Keratinocyte (primary cell): ENCODE data around the gene F12. TPM values are rescaled to one million over a fixed set of nuclear protein-coding genes. Genes with fewer than 3 reads are reported as not detected.
A peak's percentile ranks its signal among the peaks of the same experiment; 100 is the strongest.

Source experiments
- DNase-seq: peaks from one replicate; pipeline ENCODE4 v3.0.0-alpha.2; 2011; ENCODE audit warnings: low read depth, missing footprints, low spot score
- FAIRE-seq: peaks from 2 replicates; lab custom pipeline; 2011; peaks lifted over from hg19 to GRCh38; lab: Jason Lieb, UNC
- H2AFZ ChIP-seq: 2 replicates; pipeline ENCODE4 v1.6.0; 2012; ENCODE audit warnings: low read length, control low read depth, inconsistent platforms; ENCODE audit not compliant: control insufficient read depth
- H3K27ac ChIP-seq: 2 replicates; pipeline ENCODE4 v1.5.1; 2011; ENCODE audit warnings: low read length; ENCODE audit not compliant: control insufficient read depth, insufficient read depth
- H3K27me3 ChIP-seq: 3 replicates; pipeline ENCODE4 v1.6.0; 2011; ENCODE audit warnings: low read length; ENCODE audit not compliant: control insufficient read depth, insufficient read depth; ENCODE audit errors: extremely low read depth
- H3K36me3 ChIP-seq, 2 experiments: 2 replicates in 1 of 2; 3 replicates in 1 of 2; pipeline ENCODE4 v1.5.1; 2011; ENCODE audit warnings: low read length in 2 of 2, mild to moderate bottlenecking in 1 of 2; ENCODE audit not compliant: control insufficient read depth in 2 of 2, insufficient read depth in 2 of 2; ENCODE audit errors: extremely low read depth in 1 of 2
- H3K4me1 ChIP-seq: 3 replicates; pipeline ENCODE4 v1.5.1; 2011; ENCODE audit warnings: low read length; ENCODE audit not compliant: control insufficient read depth, insufficient read depth; ENCODE audit errors: extremely low read depth
- H3K4me2 ChIP-seq: 3 replicates; pipeline ENCODE4 v1.6.0; 2011; ENCODE audit warnings: low read depth, low read length; ENCODE audit not compliant: control insufficient read depth, insufficient read depth; ENCODE audit errors: extremely low read depth
- H3K4me3 ChIP-seq, 3 experiments: fragments of 200-600 bp in 1 of 3; sonication (generic) in 1 of 3; 2 replicates in 2 of 3; 3 replicates in 1 of 3; pipeline ENCODE4 v1.5.1; 2011 to 2016; ENCODE audit warnings: low read length in 3 of 3, mild to moderate bottlenecking in 3 of 3, control low read depth in 2 of 3, inconsistent platforms in 1 of 3, low read depth in 1 of 3, mixed read lengths in 1 of 3, mixed run types in 1 of 3, moderate library complexity in 1 of 3; ENCODE audit not compliant: control insufficient read depth in 2 of 3, insufficient read depth in 2 of 3; ENCODE audit errors: extremely low read depth in 1 of 3
- H3K79me2 ChIP-seq: 2 replicates; pipeline ENCODE4 v1.6.0; 2012; ENCODE audit warnings: low read length; ENCODE audit not compliant: control insufficient read depth, insufficient read depth
- H3K9ac ChIP-seq: 3 replicates; pipeline ENCODE4 v1.6.0; 2011; ENCODE audit warnings: low read length; ENCODE audit not compliant: control insufficient read depth, insufficient read depth; ENCODE audit errors: extremely low read depth
- H3K9me1 ChIP-seq: 3 replicates; pipeline ENCODE4 v1.6.0; 2011; ENCODE audit warnings: low read length; ENCODE audit not compliant: control insufficient read depth, insufficient read depth; ENCODE audit errors: extremely low read depth
- H3K9me3 ChIP-seq: 2 replicates; pipeline ENCODE4 v1.5.1; 2012; ENCODE audit warnings: low read depth, low read length; ENCODE audit not compliant: control insufficient read depth
- H4K20me1 ChIP-seq: 3 replicates; pipeline ENCODE4 v1.6.0; 2011; ENCODE audit warnings: low read length; ENCODE audit not compliant: control insufficient read depth, insufficient read depth; ENCODE audit errors: extremely low read depth
- EZH2 ChIP-seq: IDR thresholded peaks from one replicate; pipeline ENCODE4 v1.6.1; 2012; ENCODE audit warnings: inconsistent platforms, mild to moderate bottlenecking, low read length, moderate library complexity
- dilution Hi-C: fragments of 300-500 bp; cut with MboI; formaldehyde crosslinking; loops from one replicate; pipeline ENCODE4 v1.7.0; 2020; ENCODE audit warnings: low sequenced_read_pairs; ENCODE audit not compliant: extremely low pct_ligation_motif_present
- polyA plus RNA-seq, 5 experiments: library from polyadenylated mRNA; depleted of rRNA in 3 of 5; stranded (reverse) in 3 of 5; stranded (forward) in 1 of 5; unstranded in 1 of 5; fragments of >200 nt; gene quantifications; 1 replicate in 1 of 5; 2 replicates in 3 of 5; 3 replicates in 1 of 5; pipeline versions ENCODE4 v1.2.1 to v1.2.3, GENCODE V29; 2011 to 2012; ENCODE audit warnings: missing spikeins in 2 of 5, low read depth in 1 of 5, low replicate concordance in 1 of 5
- TF ChIP-seq, protein P1 (sequence below), 3 experiments: IDR thresholded peaks in 1 of 3; conservative IDR thresholded peaks in 1 of 3; optimal IDR thresholded peaks in 1 of 3; 2 replicates in 2 of 3; 3 replicates in 1 of 3; pipeline versions ENCODE3 to v1.5.1; 2011; ENCODE audit warnings: low read length in 3 of 3, mild to moderate bottlenecking in 3 of 3, moderate library complexity in 2 of 3, control low read depth in 1 of 3, inconsistent platforms in 1 of 3; ENCODE audit not compliant: insufficient read depth in 2 of 3; ENCODE audit errors: extremely low read depth in 1 of 3

F12 gene
- polyA plus RNA-seq, 1 donor (not counting 4 experiments of a cell fraction or from before 2014, with no cell fraction given), result 7.7 TPM

DNA sequence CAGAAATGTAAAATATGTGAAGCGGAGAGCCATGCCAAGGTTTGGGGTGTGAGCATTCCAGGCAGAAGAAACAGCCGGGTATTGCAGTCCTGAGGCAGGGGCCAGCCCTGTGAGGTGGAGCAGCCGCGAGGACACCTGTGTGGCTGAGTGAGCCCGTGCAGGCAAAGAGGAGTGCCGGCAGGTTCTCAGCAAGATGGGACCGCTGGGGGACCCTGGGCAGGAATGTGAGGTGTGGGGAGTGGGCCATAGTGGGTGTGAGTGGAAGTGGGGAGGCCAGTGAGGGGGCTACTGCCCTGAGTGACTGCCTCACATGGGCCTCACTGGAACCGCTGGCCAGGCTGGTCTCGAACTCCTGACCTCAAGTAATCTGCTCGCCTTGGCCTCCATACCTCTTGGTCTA lies 29.1 kb upstream of the F12 start:
- Histone ChIP-seq H3K9me3 (no peaks in the 10 kb centered on the region), H3K9ac (no peak overlapping the region), H2AFZ (no peak overlapping the region), H3K79me2 (no peaks in the 10 kb centered on the region), H4K20me1 (no peaks in the 10 kb centered on the region), H3K4me2 (no peak overlapping the region), H3K4me1 (peaks cover 27% of the 10 kb centered on the region), H3K4me3 (no peak overlapping the region), H3K36me3 (peaks cover 11 to 33% of the 10 kb centered on the region in 2 experiments), H3K27ac (peak overlapping the region; percentile 20), H3K27me3 (no peaks in the 10 kb centered on the region), H3K9me1 (no peaks in the 10 kb centered on the region)
- dilution Hi-C loops, result no loop called here
- FAIRE-seq (no peak), DNase-seq (no peak)
- TF ChIP-seq, protein P1, sequence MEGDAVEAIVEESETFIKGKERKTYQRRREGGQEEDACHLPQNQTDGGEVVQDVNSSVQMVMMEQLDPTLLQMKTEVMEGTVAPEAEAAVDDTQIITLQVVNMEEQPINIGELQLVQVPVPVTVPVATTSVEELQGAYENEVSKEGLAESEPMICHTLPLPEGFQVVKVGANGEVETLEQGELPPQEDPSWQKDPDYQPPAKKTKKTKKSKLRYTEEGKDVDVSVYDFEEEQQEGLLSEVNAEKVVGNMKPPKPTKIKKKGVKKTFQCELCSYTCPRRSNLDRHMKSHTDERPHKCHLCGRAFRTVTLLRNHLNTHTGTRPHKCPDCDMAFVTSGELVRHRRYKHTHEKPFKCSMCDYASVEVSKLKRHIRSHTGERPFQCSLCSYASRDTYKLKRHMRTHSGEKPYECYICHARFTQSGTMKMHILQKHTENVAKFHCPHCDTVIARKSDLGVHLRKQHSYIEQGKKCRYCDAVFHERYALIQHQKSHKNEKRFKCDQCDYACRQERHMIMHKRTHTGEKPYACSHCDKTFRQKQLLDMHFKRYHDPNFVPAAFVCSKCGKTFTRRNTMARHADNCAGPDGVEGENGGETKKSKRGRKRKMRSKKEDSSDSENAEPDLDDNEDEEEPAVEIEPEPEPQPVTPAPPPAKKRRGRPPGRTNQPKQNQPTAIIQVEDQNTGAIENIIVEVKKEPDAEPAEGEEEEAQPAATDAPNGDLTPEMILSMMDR (optimal IDR thresholded peaks at IDR 0.05 in 1 of 3, IDR thresholded peaks at IDR 0.05 in 1 of 3, conservative IDR thresholded peaks at IDR 0.05 in 1 of 3; ENCODE audit: extremely low read depth in 1 of 3, insufficient read depth in 2 of 3, low read length in 3 of 3), result no peak
- TF ChIP-seq EZH2, result no peak

DNA sequence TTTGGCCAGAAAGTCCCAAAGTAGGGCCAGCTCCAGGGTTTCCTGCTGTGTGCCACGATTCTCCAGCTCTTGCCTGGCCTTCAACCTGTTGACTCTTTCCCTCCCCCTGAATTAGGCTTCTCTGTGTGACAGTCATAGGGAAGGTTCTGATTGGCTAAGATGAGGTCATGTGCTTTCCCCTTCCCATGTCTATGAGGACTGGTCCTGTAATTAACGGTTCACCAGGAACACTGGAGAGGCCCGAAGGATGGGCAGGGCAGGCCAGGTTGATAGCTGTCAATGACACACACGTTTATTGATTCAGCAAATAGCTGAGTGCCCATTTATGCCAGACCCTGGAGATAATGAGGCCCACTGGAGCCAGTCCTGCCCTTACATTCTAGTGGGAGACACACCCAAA lies 28.3 kb upstream of the F12 start:
- no peak overlapping the region for H2AFZ ChIP-seq
- H3K27me3 ChIP-seq, result no peaks in the 10 kb centered on the region
- H3K4me2 ChIP-seq, result no peak overlapping the region
- H4K20me1 ChIP-seq, result no peaks in the 10 kb centered on the region
- peak overlapping the region; percentile 36 for H3K27ac ChIP-seq
- H3K9me3 ChIP-seq, result no peaks in the 10 kb centered on the region
- TF ChIP-seq, protein P1 (optimal IDR thresholded peaks at IDR 0.05 in 1 of 3, IDR thresholded peaks at IDR 0.05 in 1 of 3, conservative IDR thresholded peaks at IDR 0.05 in 1 of 3; ENCODE audit: extremely low read depth in 1 of 3, insufficient read depth in 2 of 3, low read length in 3 of 3), result no peak
- H3K79me2 ChIP-seq, result no peaks in the 10 kb centered on the region
- peaks cover 26% of the 10 kb centered on the region for H3K4me1 ChIP-seq
- H3K9ac ChIP-seq, result no peak overlapping the region
- dilution Hi-C loops, result no loop called here
- H3K9me1 ChIP-seq, result no peaks in the 10 kb centered on the region
- H3K4me3 ChIP-seq, result no peak overlapping the region
- peak; percentile 89 for FAIRE-seq
- peaks cover 15 to 38% of the 10 kb centered on the region in 2 experiments for H3K36me3 ChIP-seq
- DNase-seq, result no peak
